Parathyroid adenoma (tissue), 2 donors: ENCODE results near the gene KRTAP10-7.

ENCODE experiments used
- H2AFZ ChIP-seq: fragments of 300-600 bp; sonication (generic); one replicate; pipeline ENCODE4 v1.7.0; 2017; ENCODE audit warnings: antibody characterized with exemption, mild to moderate bottlenecking
- H3K27ac ChIP-seq: fragments of 300-600 bp; sonication (generic); one replicate; pipeline ENCODE4 v1.7.0; 2017
- H3K27me3 ChIP-seq: fragments of 300-600 bp; sonication (generic); one replicate; pipeline ENCODE4 v1.7.0; 2017; ENCODE audit warnings: low read length; ENCODE audit not compliant: control insufficient read depth, insufficient read depth
- H3K36me3 ChIP-seq: fragments of 300-600 bp; sonication (generic); one replicate; pipeline ENCODE4 v1.7.0; 2017; ENCODE audit warnings: low read length; ENCODE audit not compliant: control insufficient read depth, insufficient read depth
- H3K4me1 ChIP-seq: fragments of 300-600 bp; sonication (generic); one replicate; pipeline ENCODE4 v1.7.0; 2017; ENCODE audit warnings: control low read depth
- H3K4me2 ChIP-seq: fragments of 300-600 bp; sonication (generic); one replicate; pipeline ENCODE4 v1.7.0; 2017; ENCODE audit warnings: low read length
- H3K4me3 ChIP-seq: fragments of 300-600 bp; sonication (generic); one replicate; pipeline ENCODE4 v1.7.0; 2017; ENCODE audit warnings: low read depth, low read length
- H3K79me2 ChIP-seq: fragments of 300-600 bp; sonication (generic); one replicate; pipeline ENCODE4 v1.7.0; 2017; ENCODE audit warnings: control low read depth
- H3K9ac ChIP-seq: fragments of 300-600 bp; sonication (generic); one replicate; pipeline ENCODE4 v1.7.0; 2017; ENCODE audit warnings: mild to moderate bottlenecking
- H3K9me3 ChIP-seq: fragments of 300-600 bp; sonication (generic); one replicate; pipeline ENCODE4 v1.7.0; 2017; ENCODE audit warnings: low read length; ENCODE audit not compliant: control insufficient read depth
- CTCF ChIP-seq: fragments of 300-600 bp; sonication (generic); IDR thresholded peaks from one replicate; pipeline ENCODE4 v1.7.0; 2017; ENCODE audit warnings: antibody characterized with exemption, mild to moderate bottlenecking
- donor health status: primary hyperparathyroidism.

KRTAP10-7 gene

GRCh38 chr21:44611551-44611950, 11.2 kb downstream of the KRTAP10-7 start:
- no peaks in the 10 kb centered on the region for H3K4me1 ChIP-seq
- H2AFZ ChIP-seq, result no peak overlapping the region
- no peaks in the 10 kb centered on the region for H3K79me2 ChIP-seq
- no peak overlapping the region for H3K27ac ChIP-seq
- H3K4me3 ChIP-seq, result no peak overlapping the region
- no peaks in the 10 kb centered on the region for H3K27me3 ChIP-seq
- TF ChIP-seq CTCF, result no peak
- no peak overlapping the region for H3K4me2 ChIP-seq
- no peaks in the 10 kb centered on the region for H3K36me3 ChIP-seq
- H3K9me3 ChIP-seq, result no peaks in the 10 kb centered on the region
- H3K9ac ChIP-seq, result no peak overlapping the region

GRCh38 chr21:44612029-44612486, 11.7 kb downstream of the KRTAP10-7 start, which contains the start of gene KRTAP10-8:
TSS of gene KRTAP10-8 (plus strand) at chr21:44612079. CDS start at chr21:44612101, 22 bp downstream.
- Histone ChIP-seq H3K4me1 (no peaks in the 10 kb centered on the region), H3K4me3 (no peak within 1 kb of the TSS), H3K27me3 (no peaks in the 10 kb centered on the region), H3K27ac (no peak within 1 kb of the TSS), H2AFZ (no peak within 1 kb of the TSS), H3K9me3 (no peaks in the 10 kb centered on the region), H3K4me2 (no peak within 1 kb of the TSS), H3K79me2 (no peaks in the 10 kb centered on the region), H3K36me3 (no peaks in the 10 kb centered on the region), H3K9ac (no peak within 1 kb of the TSS)
- no peak for TF ChIP-seq CTCF

- no peaks in the 10 kb centered on the region for H3K79me2 ChIP-seq
- no peaks in the 10 kb centered on the region for H3K27me3 ChIP-seq
- H3K9ac ChIP-seq, result no peak overlapping the region
Measured at GRCh38 chr21:44612669-44613229, 12.4 kb downstream of the KRTAP10-7 start.

GRCh38 chr21:44613386-44614155, 13.2 kb downstream of the KRTAP10-7 start:
- no peaks in the 10 kb centered on the region for H3K27me3 ChIP-seq
- no peak overlapping the region for H3K4me3 ChIP-seq
- H3K27ac ChIP-seq, result no peak overlapping the region
- H3K4me2 ChIP-seq, result no peak overlapping the region
- H3K36me3 ChIP-seq, result no peaks in the 10 kb centered on the region
- H3K79me2 ChIP-seq, result no peaks in the 10 kb centered on the region
- no peak overlapping the region for H3K9ac ChIP-seq
- no peaks in the 10 kb centered on the region for H3K9me3 ChIP-seq
- no peak overlapping the region for H2AFZ ChIP-seq
- H3K4me1 ChIP-seq, result no peaks in the 10 kb centered on the region
- no peak for TF ChIP-seq CTCF

More at GRCh38 chr21:44612669-44613229, 12.4 kb downstream of the KRTAP10-7 start:
- no peak overlapping the region for H2AFZ ChIP-seq
- no peak overlapping the region for H3K4me2 ChIP-seq
- no peak for TF ChIP-seq CTCF
- no peaks in the 10 kb centered on the region for H3K4me1 ChIP-seq
- no peaks in the 10 kb centered on the region for H3K9me3 ChIP-seq
- H3K27ac ChIP-seq, result no peak overlapping the region
- H3K4me3 ChIP-seq, result no peak overlapping the region
- H3K36me3 ChIP-seq, result no peaks in the 10 kb centered on the region
